Measurements from ENCODE around the gene HOOK2. TPM values are rescaled to one million over a fixed set of nuclear protein-coding genes. Genes with fewer than 3 reads are reported as not detected.

The HOOK2 gene
- total and polyA plus RNA-seq, 2 of the 13 experiments (the other 11 are each of a cell fraction or from before 2014, with no cell fraction given) = 9.2 to 12.9 TPM

- TF ChIP-seq DR1 (CRISPR knock-in tag; IDR thresholded peaks at IDR 0.05) (peak; percentile 97), CENPX (CRISPR knock-in tag; IDR thresholded peaks at IDR 0.05) (no peak), KMT2A (CRISPR knock-in tag; IDR thresholded peaks at IDR 0.05) (peak; percentile 77; the same call in 1 of the 2 replicates), PRPF4 (IDR thresholded peaks at IDR 0.05; ENCODE audit: low read depth, low read length, poor library complexity, severe bottlenecking) (no peak), SIX4 (CRISPR knock-in tag; IDR thresholded peaks at IDR 0.05) (peak; percentile 41; the same call in 1 of the 2 replicates), TCF7L2 (IDR thresholded peaks at IDR 0.05; ENCODE audit: low read depth, low read length) (no peak), SP4 (CRISPR knock-in tag; IDR thresholded peaks at IDR 0.05) (peak; percentile 54; the same call in 1 of the 2 replicates), EEA1 (CRISPR knock-in tag; IDR thresholded peaks at IDR 0.05; ENCODE audit: borderline replicate concordance) (0 out of 2 replicates have a peak, but pooled peaks have one; percentile 86), ELF3 (CRISPR knock-in tag; IDR thresholded peaks at IDR 0.05) (peak; percentile 41; the same call in 1 of the 2 replicates), SAP130 (CRISPR knock-in tag; IDR thresholded peaks at IDR 0.05; ENCODE audit: low read depth) (peak; percentile 86), HNRNPLL (IDR thresholded peaks at IDR 0.05; ENCODE audit: low read depth, low read length, poor library complexity, severe bottlenecking) (peak; percentile 68), GATAD1 (CRISPR knock-in tag; IDR thresholded peaks at IDR 0.05) (peak; percentile 72), SAFB2 (CRISPR knock-in tag; IDR thresholded peaks at IDR 0.05; ENCODE audit: borderline replicate concordance, low read depth) (peak; percentile 88), FOXP4 (CRISPR knock-in tag; IDR thresholded peaks at IDR 0.05) (peak; percentile 52), TCF12 (IDR thresholded peaks at IDR 0.05) (no peak), TCF12 (CRISPR knock-in tag; IDR thresholded peaks at IDR 0.05) (0 out of 2 replicates have a peak, but pooled peaks have one; percentile 30), ZSCAN12 (CRISPR knock-in tag; IDR thresholded peaks at IDR 0.05) (peak; percentile 73; the same call in 1 of the 2 replicates), ZNF781 (CRISPR knock-in tag; IDR thresholded peaks at IDR 0.05; ENCODE audit: borderline replicate concordance, not compliant biosample characterization) (peak; percentile 70)
- TF ChIP-seq, protein P1, sequence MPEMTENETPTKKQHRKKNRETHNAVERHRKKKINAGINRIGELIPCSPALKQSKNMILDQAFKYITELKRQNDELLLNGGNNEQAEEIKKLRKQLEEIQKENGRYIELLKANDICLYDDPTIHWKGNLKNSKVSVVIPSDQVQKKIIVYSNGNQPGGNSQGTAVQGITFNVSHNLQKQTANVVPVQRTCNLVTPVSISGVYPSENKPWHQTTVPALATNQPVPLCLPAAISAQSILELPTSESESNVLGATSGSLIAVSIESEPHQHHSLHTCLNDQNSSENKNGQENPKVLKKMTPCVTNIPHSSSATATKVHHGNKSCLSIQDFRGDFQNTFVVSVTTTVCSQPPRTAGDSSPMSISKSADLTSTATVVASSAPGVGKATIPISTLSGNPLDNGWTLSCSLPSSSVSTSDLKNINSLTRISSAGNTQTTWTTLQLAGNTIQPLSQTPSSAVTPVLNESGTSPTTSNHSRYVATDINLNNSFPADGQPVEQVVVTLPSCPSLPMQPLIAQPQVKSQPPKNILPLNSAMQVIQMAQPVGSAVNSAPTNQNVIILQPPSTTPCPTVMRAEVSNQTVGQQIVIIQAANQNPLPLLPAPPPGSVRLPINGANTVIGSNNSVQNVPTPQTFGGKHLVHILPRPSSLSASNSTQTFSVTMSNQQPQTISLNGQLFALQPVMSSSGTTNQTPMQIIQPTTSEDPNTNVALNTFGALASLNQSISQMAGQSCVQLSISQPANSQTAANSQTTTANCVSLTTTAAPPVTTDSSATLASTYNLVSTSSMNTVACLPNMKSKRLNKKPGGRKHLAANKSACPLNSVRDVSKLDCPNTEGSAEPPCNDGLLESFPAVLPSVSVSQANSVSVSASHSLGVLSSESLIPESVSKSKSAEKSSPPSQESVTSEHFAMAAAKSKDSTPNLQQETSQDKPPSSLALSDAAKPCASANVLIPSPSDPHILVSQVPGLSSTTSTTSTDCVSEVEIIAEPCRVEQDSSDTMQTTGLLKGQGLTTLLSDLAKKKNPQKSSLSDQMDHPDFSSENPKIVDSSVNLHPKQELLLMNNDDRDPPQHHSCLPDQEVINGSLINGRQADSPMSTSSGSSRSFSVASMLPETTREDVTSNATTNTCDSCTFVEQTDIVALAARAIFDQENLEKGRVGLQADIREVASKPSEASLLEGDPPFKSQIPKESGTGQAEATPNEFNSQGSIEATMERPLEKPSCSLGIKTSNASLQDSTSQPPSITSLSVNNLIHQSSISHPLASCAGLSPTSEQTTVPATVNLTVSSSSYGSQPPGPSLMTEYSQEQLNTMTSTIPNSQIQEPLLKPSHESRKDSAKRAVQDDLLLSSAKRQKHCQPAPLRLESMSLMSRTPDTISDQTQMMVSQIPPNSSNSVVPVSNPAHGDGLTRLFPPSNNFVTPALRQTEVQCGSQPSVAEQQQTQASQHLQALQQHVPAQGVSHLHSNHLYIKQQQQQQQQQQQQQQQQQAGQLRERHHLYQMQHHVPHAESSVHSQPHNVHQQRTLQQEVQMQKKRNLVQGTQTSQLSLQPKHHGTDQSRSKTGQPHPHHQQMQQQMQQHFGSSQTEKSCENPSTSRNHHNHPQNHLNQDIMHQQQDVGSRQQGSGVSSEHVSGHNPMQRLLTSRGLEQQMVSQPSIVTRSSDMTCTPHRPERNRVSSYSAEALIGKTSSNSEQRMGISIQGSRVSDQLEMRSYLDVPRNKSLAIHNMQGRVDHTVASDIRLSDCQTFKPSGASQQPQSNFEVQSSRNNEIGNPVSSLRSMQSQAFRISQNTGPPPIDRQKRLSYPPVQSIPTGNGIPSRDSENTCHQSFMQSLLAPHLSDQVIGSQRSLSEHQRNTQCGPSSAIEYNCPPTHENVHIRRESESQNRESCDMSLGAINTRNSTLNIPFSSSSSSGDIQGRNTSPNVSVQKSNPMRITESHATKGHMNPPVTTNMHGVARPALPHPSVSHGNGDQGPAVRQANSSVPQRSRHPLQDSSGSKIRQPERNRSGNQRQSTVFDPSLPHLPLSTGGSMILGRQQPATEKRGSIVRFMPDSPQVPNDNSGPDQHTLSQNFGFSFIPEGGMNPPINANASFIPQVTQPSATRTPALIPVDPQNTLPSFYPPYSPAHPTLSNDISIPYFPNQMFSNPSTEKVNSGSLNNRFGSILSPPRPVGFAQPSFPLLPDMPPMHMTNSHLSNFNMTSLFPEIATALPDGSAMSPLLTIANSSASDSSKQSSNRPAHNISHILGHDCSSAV (CRISPR knock-in tag; IDR thresholded peaks at IDR 0.05; ENCODE audit: borderline replicate concordance) = no peak
Measured at GRCh38 chr19:12801466-12802266, 26.3 kb upstream of the HOOK2 start, which contains the start of the genes PRDX2 and THSD8 (continued).

Measured in HepG2 (cell line).